ENCODE measurements around the gene CENPW.

DNA sequence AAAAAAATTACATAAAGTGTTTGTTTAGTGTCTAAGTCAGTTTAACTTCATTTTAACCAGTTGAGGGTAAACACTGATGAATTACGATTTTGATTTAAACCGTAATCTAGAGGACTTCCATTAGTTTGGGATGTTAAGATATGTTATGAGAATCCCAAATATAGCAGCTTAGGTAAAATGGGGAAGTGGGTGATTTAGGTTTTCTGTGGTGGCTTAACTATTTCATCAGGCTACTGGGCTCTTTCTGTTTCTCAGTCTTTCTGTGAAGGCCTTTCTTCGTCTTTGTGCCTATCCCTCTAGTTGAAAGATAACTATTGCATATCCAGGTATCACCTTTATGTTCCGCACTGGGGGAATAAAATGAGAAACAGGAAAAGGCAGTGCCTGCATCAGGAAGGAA is 27.9 kb downstream of the CENPW start:
- TF ChIP-seq, protein P1, sequence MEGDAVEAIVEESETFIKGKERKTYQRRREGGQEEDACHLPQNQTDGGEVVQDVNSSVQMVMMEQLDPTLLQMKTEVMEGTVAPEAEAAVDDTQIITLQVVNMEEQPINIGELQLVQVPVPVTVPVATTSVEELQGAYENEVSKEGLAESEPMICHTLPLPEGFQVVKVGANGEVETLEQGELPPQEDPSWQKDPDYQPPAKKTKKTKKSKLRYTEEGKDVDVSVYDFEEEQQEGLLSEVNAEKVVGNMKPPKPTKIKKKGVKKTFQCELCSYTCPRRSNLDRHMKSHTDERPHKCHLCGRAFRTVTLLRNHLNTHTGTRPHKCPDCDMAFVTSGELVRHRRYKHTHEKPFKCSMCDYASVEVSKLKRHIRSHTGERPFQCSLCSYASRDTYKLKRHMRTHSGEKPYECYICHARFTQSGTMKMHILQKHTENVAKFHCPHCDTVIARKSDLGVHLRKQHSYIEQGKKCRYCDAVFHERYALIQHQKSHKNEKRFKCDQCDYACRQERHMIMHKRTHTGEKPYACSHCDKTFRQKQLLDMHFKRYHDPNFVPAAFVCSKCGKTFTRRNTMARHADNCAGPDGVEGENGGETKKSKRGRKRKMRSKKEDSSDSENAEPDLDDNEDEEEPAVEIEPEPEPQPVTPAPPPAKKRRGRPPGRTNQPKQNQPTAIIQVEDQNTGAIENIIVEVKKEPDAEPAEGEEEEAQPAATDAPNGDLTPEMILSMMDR (IDR thresholded peaks at IDR 0.05): no peak
- no peak for TF ChIP-seq EP300 (IDR thresholded peaks at IDR 0.05)
- no peak for TF ChIP-seq RAD21 (conservative IDR thresholded peaks at IDR 0.05 in 1 of 2, IDR thresholded peaks at IDR 0.05 in 1 of 2)
- no peak for TF ChIP-seq POLR2A (IDR thresholded peaks at IDR 0.05; ENCODE audit: low read length)
- no peak for TF ChIP-seq MAFK (IDR thresholded peaks at IDR 0.05; ENCODE audit: partially characterized antibody)
- no peak for TF ChIP-seq RCOR1 (IDR thresholded peaks at IDR 0.05; ENCODE audit: low read depth, low read length)
- TF ChIP-seq, protein P2, sequence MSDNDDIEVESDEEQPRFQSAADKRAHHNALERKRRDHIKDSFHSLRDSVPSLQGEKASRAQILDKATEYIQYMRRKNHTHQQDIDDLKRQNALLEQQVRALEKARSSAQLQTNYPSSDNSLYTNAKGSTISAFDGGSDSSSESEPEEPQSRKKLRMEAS (IDR thresholded peaks at IDR 0.05): no peak
- TF ChIP-seq HDAC2 (IDR thresholded peaks at IDR 0.05): no peak
- no peak for TF ChIP-seq HOXA7 (CRISPR knock-in tag; IDR thresholded peaks at IDR 0.05)
